SK-N-SH (cell line): Measurements from ENCODE around the gene MRPS34.

Experiments
- CTCF ChIP-seq: fragments of 200-600 bp; sonication (generic); IDR thresholded peaks from 2 replicates; pipeline ENCODE4 v1.6.1; 2017; ENCODE audit warnings: antibody characterized with exemption, mild to moderate bottlenecking, moderate library complexity
- GABPA ChIP-seq: IDR thresholded peaks from 2 replicates; pipeline ENCODE4 v1.4.0; 2012; ENCODE audit warnings: low read depth, mild to moderate bottlenecking
- MXI1 ChIP-seq: IDR thresholded peaks from 2 replicates; pipeline ENCODE4 v1.6.1; 2012; ENCODE audit warnings: mild to moderate bottlenecking, low read depth, low read length, improper control_type of control experiment
- POLR2AphosphoS5 ChIP-seq: IDR thresholded peaks from 2 replicates; pipeline ENCODE4 v1.6.1; 2012; ENCODE audit warnings: low read depth, low read length
- RAD21 ChIP-seq: IDR thresholded peaks from 2 replicates; pipeline ENCODE4 v1.6.1; 2012; ENCODE audit warnings: mild to moderate bottlenecking, low read length
- USF1 ChIP-seq: IDR thresholded peaks from 2 replicates; pipeline ENCODE4 v1.4.0; 2012; ENCODE audit warnings: low read depth, borderline replicate concordance

- TF ChIP-seq CTCF (no peak), GABPA (no peak), POLR2AphosphoS5 (no peak), MXI1 (no peak), USF1 (no peak), RAD21 (no peak)
Observed at GRCh38 chr16:1786242-1787055, 13.5 kb upstream of the MRPS34 start.
